Left ventricle myocardium inferior (tissue), 1 donor: ENCODE data around the gene UBE2L3. TPM values are rescaled to one million over a fixed set of nuclear protein-coding genes. Genes with fewer than 3 reads are reported as not detected.
"Not testable (repeated sequence)": the region's sequence is repeated elsewhere in the genome, so short reads cannot be mapped to it uniquely, and the experiment has no call there.

ENCODE experiments used
- DNase-seq: peaks from one replicate; pipeline ENCODE4 v3.0.0-alpha.2; 2020
- H3K27ac ChIP-seq: fragments of 200-600 bp; replicated peaks from 2 replicates; pipeline ENCODE4 v1.8.0; 2021
- H3K27me3 ChIP-seq: fragments of 200-600 bp; 2 replicates; pipeline ENCODE4 v1.8.0; 2021; ENCODE audit warnings: low read depth
- H3K36me3 ChIP-seq: fragments of 200-600 bp; 2 replicates; pipeline ENCODE4 v1.8.0; 2021
- H3K4me1 ChIP-seq: fragments of 200-600 bp; 2 replicates; pipeline ENCODE4 v1.8.0; 2021
- H3K4me3 ChIP-seq: fragments of 200-600 bp; 2 replicates; pipeline ENCODE4 v1.8.0; 2021; ENCODE audit warnings: mild to moderate bottlenecking, moderate library complexity
- H3K9me3 ChIP-seq: fragments of 200-600 bp; replicated peaks from 2 replicates; pipeline ENCODE4 v1.8.0; 2021
- CTCF ChIP-seq: fragments of 200-600 bp; IDR thresholded peaks from 2 replicates; pipeline ENCODE4 v1.8.0; 2021; ENCODE audit warnings: antibody characterized with exemption, mild to moderate bottlenecking, borderline replicate concordance
- intact Hi-C: fragments of 100-400 bp; cut with micrococcal nuclease; formaldehyde crosslinking; loops from one replicate; pipeline ENCODE4 v1.11.0; 2022
- total RNA-seq: library from RNA; stranded (reverse); fragmentation: NEBNext Ultra II Directional; extraction: Animal tissue kit (Norgen Biotek cat#: 25700); gene quantifications from one replicate; pipeline ENCODE4 v1.2.1, GENCODE V29; 2021
- donor health status: DM: no; HTN: yes; CAD: no; lungs with severe emphysema.

UBE2L3 gene
- total RNA-seq, 1 donor from 2014 or later = 54.5 TPM

- H3K27me3 ChIP-seq = no peaks in the 10 kb centered on the region
- no peaks in the 10 kb centered on the region for H3K9me3 ChIP-seq
- H3K4me1 ChIP-seq = peaks cover 72% of the 10 kb centered on the region
- H3K4me3 ChIP-seq = no peak overlapping the region
- no peaks in the 10 kb centered on the region for H3K36me3 ChIP-seq
- no peak for TF ChIP-seq CTCF
- intact Hi-C loops = loop anchor here (10.0 kb wide), 1 partner anchor 45 kb away; no protein-coding TSS in a partner anchor
- no peak for DNase-seq
- H3K27ac ChIP-seq = no peak overlapping the region
Measured at GRCh38 chr22:21579474-21579851, 11.9 kb downstream of the UBE2L3 start.

GRCh38 chr22:21580623-21581007 is 13.1 kb downstream of the UBE2L3 start:
- H3K27me3 ChIP-seq, H3K27ac ChIP-seq, DNase-seq, H3K4me3 ChIP-seq, H3K36me3 ChIP-seq, intact Hi-C loops, H3K9me3 ChIP-seq: not testable (repeated sequence)
- H3K4me1 ChIP-seq = peaks cover 66% of the 10 kb centered on the region

GRCh38 chr22:21581009-21581713 is 13.6 kb downstream of the UBE2L3 start:
- H3K27me3 ChIP-seq, H3K27ac ChIP-seq, H3K36me3 ChIP-seq, intact Hi-C loops, H3K4me3 ChIP-seq, DNase-seq, H3K9me3 ChIP-seq: not testable (repeated sequence)
- H3K4me1 ChIP-seq = peaks cover 66% of the 10 kb centered on the region

GRCh38 chr22:21582801-21583740 is 15.6 kb downstream of the UBE2L3 start:
- intact Hi-C loops = no loop called here
- Histone ChIP-seq H3K27ac (no peak overlapping the region), H3K36me3 (no peaks in the 10 kb centered on the region), H3K4me3 (no peak overlapping the region), H3K27me3 (no peaks in the 10 kb centered on the region), H3K4me1 (peaks cover 64% of the 10 kb centered on the region), H3K9me3 (no peaks in the 10 kb centered on the region)
- no peak for TF ChIP-seq CTCF
- no peak for DNase-seq

GRCh38 chr22:21585389-21585788 is 17.9 kb downstream of the UBE2L3 start:
- Histone ChIP-seq H3K4me3 (no peak overlapping the region), H3K27me3 (no peaks in the 10 kb centered on the region), H3K4me1 (peaks cover 64% of the 10 kb centered on the region), H3K36me3 (no peaks in the 10 kb centered on the region), H3K27ac (no peak overlapping the region), H3K9me3 (no peaks in the 10 kb centered on the region)
- no peak for TF ChIP-seq CTCF
- intact Hi-C loops = no loop called here
- DNase-seq = no peak

GRCh38 chr22:21587803-21588611 is 20.5 kb downstream of the UBE2L3 start:
- intact Hi-C loops = no loop called here
- Histone ChIP-seq H3K27ac (no peak overlapping the region), H3K36me3 (peaks cover 4% of the 10 kb centered on the region), H3K9me3 (no peaks in the 10 kb centered on the region), H3K4me3 (no peak overlapping the region), H3K4me1 (peaks cover 68% of the 10 kb centered on the region), H3K27me3 (no peaks in the 10 kb centered on the region)
- TF ChIP-seq CTCF = no peak
- no peak for DNase-seq
